ENCODE results near the gene SLAMF7.

SLAMF7 gene

DNA sequence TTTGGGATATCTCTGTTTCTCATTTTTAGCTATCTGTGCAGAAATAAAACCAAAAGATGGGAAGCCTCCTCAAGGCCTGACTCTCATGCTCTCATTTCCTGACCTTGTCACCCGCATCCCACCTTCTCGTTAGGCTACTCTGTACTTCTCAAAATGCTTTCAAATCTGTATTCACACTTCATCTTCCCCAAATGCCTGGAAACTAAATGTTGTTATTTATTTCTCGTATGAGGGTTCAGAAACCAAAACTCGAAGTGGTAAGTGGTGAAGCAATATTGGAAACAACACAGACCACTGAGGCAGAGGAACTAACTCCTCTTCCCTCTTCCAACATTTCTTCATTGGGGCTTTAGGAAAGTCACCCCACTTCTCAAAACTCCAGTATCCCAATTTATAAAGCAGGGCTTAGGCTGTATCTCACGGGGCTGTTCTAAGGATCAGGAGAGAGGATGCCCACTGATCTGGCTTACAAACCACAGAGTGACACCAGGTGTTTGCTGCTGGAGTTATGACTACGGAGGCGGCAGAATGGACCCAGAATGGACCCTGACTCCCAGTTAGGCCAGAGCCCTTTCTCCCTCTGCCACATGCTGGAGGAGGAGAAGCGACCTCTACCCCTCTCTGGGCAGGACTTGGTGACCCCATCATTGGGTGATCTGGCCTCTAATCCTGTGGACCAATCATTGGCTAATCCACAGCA lies 3.5 kb downstream of the SLAMF7 start:
- in situ Hi-C loops (cut with HindIII; ENCODE audit: low pct_unique_long_range_greater_than_20kb, low sequenced_read_pairs): no loop called here

DNA sequence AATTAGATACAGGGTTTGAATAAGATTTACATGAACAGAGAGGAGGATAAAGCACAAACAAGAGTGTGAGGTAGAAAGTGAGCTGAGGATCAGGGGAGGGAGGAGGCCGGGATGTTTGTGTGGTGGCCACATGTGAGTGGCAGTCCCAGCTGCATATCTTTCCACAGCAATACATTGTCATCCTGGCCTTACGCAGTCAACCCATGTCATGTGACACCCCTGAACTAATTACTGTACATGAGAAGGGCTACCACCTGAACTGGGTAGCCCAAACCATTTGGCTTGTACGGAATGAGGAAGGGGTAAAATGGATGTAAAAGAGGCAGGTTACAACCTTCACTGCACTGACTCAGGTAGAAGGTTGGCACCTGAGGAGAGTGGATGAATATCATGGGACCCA lies 4.2 kb downstream of the SLAMF7 start:
- DNase-seq (ENCODE audit: low read depth in 1 of 2, low spot score in 1 of 2): no peak
- TF ChIP-seq JUND (IDR thresholded peaks at IDR 0.05; ENCODE audit: low read depth): no peak
- in situ Hi-C loops (cut with HindIII; ENCODE audit: low pct_unique_long_range_greater_than_20kb, low sequenced_read_pairs): no loop called here

More for the DNA sequence above, 3.5 kb downstream of the SLAMF7 start:
- no peak for DNase-seq (ENCODE audit: low read depth in 1 of 2, low spot score in 1 of 2)
- no peak for TF ChIP-seq JUND (IDR thresholded peaks at IDR 0.05; ENCODE audit: low read depth)

DNA sequence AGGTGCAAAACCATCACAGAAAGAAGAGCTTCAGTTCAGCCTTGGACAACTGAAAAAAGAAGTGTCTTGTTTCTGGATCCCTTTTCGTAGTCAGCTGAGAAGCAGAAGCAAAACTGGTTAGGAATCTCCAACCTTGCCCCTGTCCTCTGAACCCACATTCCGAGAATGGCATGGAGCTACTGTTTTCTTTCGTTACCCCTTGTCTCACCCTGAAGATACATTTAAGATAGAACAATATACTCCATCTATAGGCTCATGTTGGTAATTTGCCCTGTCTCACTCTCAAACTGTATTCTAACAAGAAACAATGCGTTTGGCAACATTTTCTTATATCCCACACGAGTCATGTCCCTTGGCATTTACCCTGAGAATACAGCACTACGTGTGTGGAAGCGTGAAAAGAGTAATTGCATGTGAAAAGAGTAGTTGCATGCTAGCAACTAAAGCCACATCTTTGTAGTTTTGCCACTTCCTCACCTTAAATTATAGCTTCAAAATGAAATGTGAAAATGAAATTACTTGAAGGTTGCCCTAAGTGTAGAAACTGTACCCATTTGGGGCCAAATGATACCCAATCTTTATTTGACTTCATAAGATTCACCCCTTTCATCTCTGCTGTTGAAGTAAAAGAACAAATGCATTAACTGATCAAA lies 5.3 kb downstream of the SLAMF7 start:
- in situ Hi-C loops (cut with HindIII; ENCODE audit: low pct_unique_long_range_greater_than_20kb, low sequenced_read_pairs): no loop called here
- DNase-seq (ENCODE audit: low read depth in 1 of 2, low spot score in 1 of 2): no peak
- TF ChIP-seq JUND (IDR thresholded peaks at IDR 0.05; ENCODE audit: low read depth): no peak

DNA sequence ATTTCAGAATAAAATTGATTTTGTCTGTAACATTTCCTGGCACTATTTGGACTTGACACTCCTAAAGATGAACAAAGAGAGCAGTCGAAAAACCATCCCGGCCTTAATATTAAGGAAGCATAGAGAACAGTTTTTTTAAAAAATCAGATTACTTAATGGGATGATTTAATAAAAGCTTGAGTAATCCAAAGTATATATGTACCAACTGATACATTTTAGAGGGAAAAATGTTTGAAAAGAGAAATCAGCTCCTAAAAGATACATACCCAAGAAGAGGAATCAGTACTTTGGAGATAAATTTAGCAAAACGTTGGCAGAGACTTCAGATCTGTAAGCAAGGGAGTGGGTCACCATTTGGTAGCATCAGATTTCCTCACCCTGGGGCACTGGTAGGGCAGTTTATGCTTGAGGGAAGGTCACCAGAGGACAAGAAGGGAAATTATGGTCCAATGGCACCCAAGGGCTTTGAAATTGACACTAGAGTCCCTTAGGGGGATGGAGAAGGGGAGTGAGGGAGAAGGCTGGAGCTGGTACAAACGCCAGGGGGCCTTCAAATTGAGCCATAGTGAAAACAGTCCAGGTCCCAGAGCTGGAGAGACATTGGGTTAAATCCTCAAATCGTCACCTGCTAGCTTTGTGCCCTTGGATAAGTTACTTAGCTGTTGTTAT lies 5.9 kb downstream of the SLAMF7 start:
- no peak for DNase-seq (ENCODE audit: low read depth in 1 of 2, low spot score in 1 of 2)
- TF ChIP-seq JUND (IDR thresholded peaks at IDR 0.05; ENCODE audit: low read depth): no peak
- in situ Hi-C loops (cut with HindIII; ENCODE audit: low pct_unique_long_range_greater_than_20kb, low sequenced_read_pairs): no loop called here

DNA sequence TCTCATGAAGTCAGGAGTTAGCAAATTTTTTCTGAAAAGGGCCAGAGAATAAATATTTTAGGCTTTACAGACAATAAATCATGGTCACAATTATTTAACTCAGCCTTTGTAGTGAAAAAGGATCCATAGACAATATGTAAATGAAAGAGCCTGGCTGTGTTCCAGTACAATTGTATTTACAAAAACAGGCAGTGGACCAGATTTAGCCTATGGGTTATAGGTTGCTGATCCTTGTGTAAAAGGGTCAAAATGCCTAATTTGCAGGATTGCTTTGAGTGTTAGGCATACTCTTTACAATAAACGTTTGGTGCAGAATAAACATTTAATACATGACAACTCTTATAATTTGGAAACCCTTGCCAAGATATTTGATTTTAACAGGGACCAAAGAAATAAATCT lies 6.5 kb downstream of the SLAMF7 start:
- TF ChIP-seq JUND (IDR thresholded peaks at IDR 0.05; ENCODE audit: low read depth): no peak
- DNase-seq (ENCODE audit: low read depth in 1 of 2, low spot score in 1 of 2): no peak
- in situ Hi-C loops (cut with HindIII; ENCODE audit: low pct_unique_long_range_greater_than_20kb, low sequenced_read_pairs): no loop called here

DNA sequence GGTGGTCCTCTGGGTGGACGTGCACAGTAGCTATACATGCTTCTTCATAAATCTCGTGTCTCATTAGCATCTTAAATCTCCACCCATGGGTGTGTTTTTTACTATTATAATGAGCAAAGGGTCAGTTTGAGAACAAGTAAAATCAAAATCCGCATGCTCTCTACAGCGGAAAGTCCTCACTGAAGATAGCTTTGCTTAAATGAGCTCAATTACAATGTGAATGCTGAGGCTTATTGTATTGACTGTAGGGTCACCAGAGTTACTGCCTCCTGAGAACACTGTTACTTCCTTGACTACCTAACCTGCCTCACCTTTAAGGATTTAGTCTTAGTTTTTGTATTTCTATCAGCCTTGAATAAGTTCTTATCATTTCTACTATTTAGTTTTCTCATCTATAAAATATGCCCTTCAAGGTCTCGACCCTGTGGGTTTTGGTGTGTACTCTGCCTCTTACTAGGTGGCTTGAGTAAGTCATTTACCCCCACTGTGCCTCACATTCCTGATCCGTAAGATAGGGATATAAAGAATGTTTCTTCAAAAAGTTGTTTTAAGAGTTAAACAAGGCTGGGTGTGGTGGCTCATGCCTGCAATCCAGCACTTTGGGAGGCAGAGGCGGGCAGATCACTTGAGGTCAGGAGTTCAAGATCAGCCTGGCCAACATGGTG lies 7.9 kb downstream of the SLAMF7 start:
- TF ChIP-seq JUND (IDR thresholded peaks at IDR 0.05; ENCODE audit: low read depth): no peak
- in situ Hi-C loops (cut with HindIII; ENCODE audit: low pct_unique_long_range_greater_than_20kb, low sequenced_read_pairs): no loop called here
- DNase-seq (ENCODE audit: low read depth in 1 of 2, low spot score in 1 of 2): no peak

DNA sequence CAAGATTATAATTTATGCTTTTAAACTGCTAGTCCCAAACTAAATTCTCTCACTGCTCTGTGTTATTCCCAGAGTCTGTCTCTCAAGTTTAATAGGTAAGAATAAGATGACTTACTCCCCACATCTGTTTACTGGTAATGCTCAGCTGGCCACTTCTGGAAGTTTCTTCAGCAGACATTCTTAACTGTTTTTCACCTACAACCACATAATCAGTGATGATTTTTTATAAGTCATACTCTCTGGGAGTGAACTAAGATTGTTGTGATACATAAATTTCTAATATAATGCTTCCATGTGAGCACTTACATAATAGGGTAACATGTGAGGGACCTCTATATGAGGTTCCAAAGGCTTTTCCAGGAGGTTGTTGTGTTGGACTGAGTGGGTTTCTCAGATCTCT lies 8.7 kb downstream of the SLAMF7 start:
- TF ChIP-seq JUND (IDR thresholded peaks at IDR 0.05; ENCODE audit: low read depth): no peak
- in situ Hi-C loops (cut with HindIII; ENCODE audit: low pct_unique_long_range_greater_than_20kb, low sequenced_read_pairs): no loop called here
- no peak for DNase-seq (ENCODE audit: low read depth in 1 of 2, low spot score in 1 of 2)

DNA sequence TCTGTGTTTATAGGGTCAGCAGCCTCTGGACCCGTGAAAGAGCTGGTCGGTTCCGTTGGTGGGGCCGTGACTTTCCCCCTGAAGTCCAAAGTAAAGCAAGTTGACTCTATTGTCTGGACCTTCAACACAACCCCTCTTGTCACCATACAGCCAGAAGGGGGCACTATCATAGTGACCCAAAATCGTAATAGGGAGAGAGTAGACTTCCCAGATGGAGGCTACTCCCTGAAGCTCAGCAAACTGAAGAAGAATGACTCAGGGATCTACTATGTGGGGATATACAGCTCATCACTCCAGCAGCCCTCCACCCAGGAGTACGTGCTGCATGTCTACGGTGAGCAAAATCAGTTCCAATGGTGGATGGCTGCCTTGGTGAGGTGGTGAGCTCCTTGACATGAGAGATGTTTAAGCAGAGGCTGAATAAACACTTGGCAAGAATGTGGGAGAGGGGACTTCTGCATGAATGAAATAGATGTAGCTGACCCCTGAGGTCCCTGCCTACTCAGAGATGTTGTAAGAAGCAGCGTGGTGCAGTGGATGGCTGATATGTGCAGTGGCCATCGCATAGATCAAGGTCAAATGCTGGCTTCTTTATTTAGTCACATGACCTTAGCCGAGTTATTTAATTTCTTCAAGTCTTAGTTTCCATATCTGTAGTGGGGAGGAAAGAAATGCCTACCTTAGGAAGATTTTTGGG lies 9.3 kb downstream of the SLAMF7 start:
- no peak for DNase-seq (ENCODE audit: low read depth in 1 of 2, low spot score in 1 of 2)
- no peak for TF ChIP-seq JUND (IDR thresholded peaks at IDR 0.05; ENCODE audit: low read depth)
- in situ Hi-C loops (cut with HindIII; ENCODE audit: low pct_unique_long_range_greater_than_20kb, low sequenced_read_pairs): no loop called here

DNA sequence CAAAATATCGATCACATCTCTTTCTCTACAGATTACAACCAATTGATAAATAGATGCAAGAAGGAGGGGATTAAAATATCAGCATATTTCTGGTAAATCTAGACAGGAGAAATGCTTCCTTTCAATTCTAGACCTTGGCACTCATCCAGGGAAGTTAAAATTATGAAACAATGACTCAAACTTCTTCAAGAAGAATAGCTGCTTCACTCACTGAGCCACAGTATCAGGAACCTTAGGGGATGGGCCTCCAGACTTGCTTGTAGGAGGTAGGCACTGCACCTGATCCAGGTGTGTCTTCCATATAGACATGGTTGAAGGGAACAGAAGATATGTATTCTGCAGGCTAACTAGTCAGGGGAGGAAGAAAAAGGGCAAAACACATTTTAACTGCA lies 9.8 kb downstream of the SLAMF7 start:
- no peak for TF ChIP-seq JUND (IDR thresholded peaks at IDR 0.05; ENCODE audit: low read depth)
- no peak for DNase-seq (ENCODE audit: low read depth in 1 of 2, low spot score in 1 of 2)
- in situ Hi-C loops (cut with HindIII; ENCODE audit: low pct_unique_long_range_greater_than_20kb, low sequenced_read_pairs): no loop called here

DNA sequence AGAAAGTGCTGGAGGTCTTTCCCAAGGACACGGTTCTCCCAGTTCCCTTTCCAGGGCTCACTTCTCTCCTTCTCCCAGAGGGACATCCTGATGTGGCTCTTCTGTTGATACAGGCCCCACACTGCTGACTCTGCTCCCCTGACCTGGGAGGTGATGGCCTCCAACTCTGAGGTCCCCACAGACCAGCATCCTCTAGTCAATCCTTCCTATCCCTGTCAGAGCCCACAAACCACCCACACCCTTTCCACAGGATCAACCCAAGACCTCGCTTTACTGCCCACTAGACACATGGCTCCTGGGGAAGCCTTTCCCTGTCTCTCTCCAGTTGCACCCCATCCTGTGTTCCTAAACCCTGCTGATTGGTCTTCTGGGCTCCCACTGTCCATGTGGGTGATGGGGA lies 11.6 kb downstream of the SLAMF7 start:
- TF ChIP-seq JUND (IDR thresholded peaks at IDR 0.05; ENCODE audit: low read depth): no peak
- no peak for DNase-seq (ENCODE audit: low read depth in 1 of 2, low spot score in 1 of 2)
- in situ Hi-C loops (cut with HindIII; ENCODE audit: low pct_unique_long_range_greater_than_20kb, low sequenced_read_pairs): no loop called here

DNA sequence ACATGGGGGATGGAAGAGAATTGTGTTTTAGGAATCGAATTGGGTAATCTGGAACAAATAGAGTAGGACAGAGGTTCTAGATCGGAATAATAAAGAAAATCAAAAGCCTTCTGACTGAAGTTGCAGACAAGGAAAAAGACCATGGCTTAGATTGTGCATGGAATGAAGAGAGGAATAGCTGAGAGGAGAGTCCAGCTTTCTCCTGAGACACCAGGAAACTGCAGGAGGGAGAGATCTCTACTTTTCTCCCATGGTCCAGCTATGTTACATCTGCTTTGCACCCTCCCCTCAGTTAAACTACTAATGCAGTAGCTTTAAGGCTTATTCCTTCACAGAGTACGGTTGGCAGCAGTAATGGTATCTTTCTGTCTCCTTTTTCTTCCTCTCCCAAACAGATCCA lies 13.4 kb downstream of the SLAMF7 start:
- in situ Hi-C loops (cut with HindIII; ENCODE audit: low pct_unique_long_range_greater_than_20kb, low sequenced_read_pairs): no loop called here
- no peak for TF ChIP-seq JUND (IDR thresholded peaks at IDR 0.05; ENCODE audit: low read depth)
- no peak for DNase-seq (ENCODE audit: low read depth in 1 of 2, low spot score in 1 of 2)

DNA sequence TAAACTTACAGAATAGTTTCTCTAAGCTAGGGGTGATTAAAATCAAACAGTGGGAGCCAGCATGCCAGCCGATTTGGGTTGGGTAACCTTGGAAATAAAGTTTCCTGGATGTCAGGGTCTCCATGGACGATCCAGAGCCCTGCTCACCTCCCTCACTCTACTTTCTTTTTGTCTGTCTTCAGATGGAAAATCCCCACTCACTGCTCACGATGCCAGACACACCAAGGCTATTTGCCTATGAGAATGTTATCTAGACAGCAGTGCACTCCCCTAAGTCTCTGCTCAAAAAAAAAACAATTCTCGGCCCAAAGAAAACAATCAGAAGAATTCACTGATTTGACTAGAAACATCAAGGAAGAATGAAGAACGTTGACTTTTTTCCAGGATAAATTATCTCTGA lies 13.9 kb downstream of the SLAMF7 start:
- in situ Hi-C loops (cut with HindIII; ENCODE audit: low pct_unique_long_range_greater_than_20kb, low sequenced_read_pairs): no loop called here
- TF ChIP-seq JUND (IDR thresholded peaks at IDR 0.05; ENCODE audit: low read depth): no peak
- DNase-seq (ENCODE audit: low read depth in 1 of 2, low spot score in 1 of 2): no peak

All from T47D (cell line).